ENCODE results near the gene PLCL1.

PLCL1 gene

DNA sequence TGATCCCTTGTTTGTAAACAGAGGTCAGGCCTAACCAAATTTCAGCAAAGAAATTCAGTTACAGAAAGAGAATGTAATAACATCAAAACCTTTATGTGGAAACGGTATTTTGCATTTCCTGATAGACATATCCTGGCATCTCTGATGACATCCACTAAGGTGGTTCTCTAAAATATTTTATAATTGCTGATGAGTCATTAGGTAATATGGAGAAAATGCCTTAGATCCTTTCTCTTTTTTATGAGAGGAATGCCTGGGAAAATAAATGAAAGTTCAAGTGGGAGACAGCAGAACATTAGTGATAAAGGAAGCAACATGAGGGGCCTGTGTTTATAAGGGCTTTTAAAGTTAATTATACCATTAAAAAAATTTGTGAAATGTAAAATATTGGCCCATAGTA, 72.6 kb downstream of the PLCL1 start:
- Histone ChIP-seq H3K4me3 (ENCODE audit: low read depth, low read length, poor library complexity, severe bottlenecking) (no peak overlapping the region), H4K20me1 (ENCODE audit: insufficient read depth, low read length) (no peaks in the 10 kb centered on the region), H3K9ac (ENCODE audit: low read length) (no peak overlapping the region), H3F3A (ENCODE audit: insufficient read depth, low read length) (no peaks in the 10 kb centered on the region), H2AFZ (ENCODE audit: low read length) (no peak overlapping the region), H3K9me2 (ENCODE audit: low read depth, low read length) (no peaks in the 10 kb centered on the region), H3K4me1 (ENCODE audit: insufficient read depth, low read length, severe bottlenecking) (no peaks in the 10 kb centered on the region), H3K36me3 (ENCODE audit: insufficient read depth, low read length) (no peaks in the 10 kb centered on the region), H3K27ac (ENCODE audit: low read depth, low read length, poor library complexity, severe bottlenecking) (no peak overlapping the region), H3K27me3 (ENCODE audit: insufficient read depth, low read length) (no peaks in the 10 kb centered on the region), H3K9me3 (ENCODE audit: low read length) (no peaks in the 10 kb centered on the region), H3K79me2 (ENCODE audit: insufficient read depth, low read length) (no peaks in the 10 kb centered on the region), H3K4me2 (ENCODE audit: low read length) (no peak overlapping the region)
- TF ChIP-seq CTCF (IDR thresholded peaks at IDR 0.05; ENCODE audit: low read length) (no peak), EZH2 (IDR thresholded peaks at IDR 0.05; ENCODE audit: borderline replicate concordance, low read length) (no peak)

- no peaks in the 10 kb centered on the region for H3K79me2 ChIP-seq (ENCODE audit: insufficient read depth, low read length)
- H3K27me3 ChIP-seq (ENCODE audit: insufficient read depth, low read length), result no peaks in the 10 kb centered on the region
- no peaks in the 10 kb centered on the region for H4K20me1 ChIP-seq (ENCODE audit: insufficient read depth, low read length)
- no peaks in the 10 kb centered on the region for H3F3A ChIP-seq (ENCODE audit: insufficient read depth, low read length)
- H3K9me3 ChIP-seq (ENCODE audit: low read length), result no peaks in the 10 kb centered on the region
- H2AFZ ChIP-seq (ENCODE audit: low read length), result no peak overlapping the region
- H3K36me3 ChIP-seq (ENCODE audit: insufficient read depth, low read length), result no peaks in the 10 kb centered on the region
- H3K4me1 ChIP-seq (ENCODE audit: insufficient read depth, low read length, severe bottlenecking), result no peaks in the 10 kb centered on the region
- H3K4me3 ChIP-seq (ENCODE audit: low read depth, low read length, poor library complexity, severe bottlenecking), result no peak overlapping the region
- no peaks in the 10 kb centered on the region for H3K9me2 ChIP-seq (ENCODE audit: low read depth, low read length)
- TF ChIP-seq CTCF (IDR thresholded peaks at IDR 0.05; ENCODE audit: low read length) (no peak), EZH2 (IDR thresholded peaks at IDR 0.05; ENCODE audit: borderline replicate concordance, low read length) (no peak)
- no peak overlapping the region for H3K27ac ChIP-seq (ENCODE audit: low read depth, low read length, poor library complexity, severe bottlenecking)
- H3K9ac ChIP-seq (ENCODE audit: low read length), result no peak overlapping the region
- no peak overlapping the region for H3K4me2 ChIP-seq (ENCODE audit: low read length)
Measured at GRCh38 chr2:197878792-197879191, 74.4 kb downstream of the PLCL1 start.

GRCh38 chr2:197879812-197880408, 75.5 kb downstream of the PLCL1 start:
- no peak overlapping the region for H3K4me3 ChIP-seq (ENCODE audit: low read depth, low read length, poor library complexity, severe bottlenecking)
- H3K9ac ChIP-seq (ENCODE audit: low read length), result no peak overlapping the region
- H4K20me1 ChIP-seq (ENCODE audit: insufficient read depth, low read length), result no peaks in the 10 kb centered on the region
- no peaks in the 10 kb centered on the region for H3K9me3 ChIP-seq (ENCODE audit: low read length)
- H2AFZ ChIP-seq (ENCODE audit: low read length), result no peak overlapping the region
- no peaks in the 10 kb centered on the region for H3K4me1 ChIP-seq (ENCODE audit: insufficient read depth, low read length, severe bottlenecking)
- H3K36me3 ChIP-seq (ENCODE audit: insufficient read depth, low read length), result no peaks in the 10 kb centered on the region
- no peaks in the 10 kb centered on the region for H3K9me2 ChIP-seq (ENCODE audit: low read depth, low read length)
- no peaks in the 10 kb centered on the region for H3F3A ChIP-seq (ENCODE audit: insufficient read depth, low read length)
- no peak overlapping the region for H3K27ac ChIP-seq (ENCODE audit: low read depth, low read length, poor library complexity, severe bottlenecking)
- TF ChIP-seq CTCF (IDR thresholded peaks at IDR 0.05; ENCODE audit: low read length) (no peak), EZH2 (IDR thresholded peaks at IDR 0.05; ENCODE audit: borderline replicate concordance, low read length) (no peak)
- no peaks in the 10 kb centered on the region for H3K27me3 ChIP-seq (ENCODE audit: insufficient read depth, low read length)
- H3K4me2 ChIP-seq (ENCODE audit: low read length), result no peak overlapping the region
- H3K79me2 ChIP-seq (ENCODE audit: insufficient read depth, low read length), result no peaks in the 10 kb centered on the region
